A549 treated with ZK216348 at 1 μM for 4 hours (cell line): ENCODE measurements around the gene ZNF333. TPM values are rescaled to one million over a fixed set of nuclear protein-coding genes. Genes with fewer than 3 reads are reported as not detected.

Experiments
- total RNA-seq: library from RNA; stranded (reverse); fragments of 200-300 nt; extraction: Qiagen RNA extraction; gene quantifications from 5 replicates; pipeline ENCODE4 v1.2.3, GENCODE V29; 2022; ENCODE audit warnings: low read depth

Gene ZNF333
- 1.2 to 3.8 TPM (median 3.4 TPM) in 5 replicates for total RNA-seq

GRCh38 chr19:14689598-14690503 lies at the start of gene ZNF333:
TSS of gene ZNF333 (plus strand) at chr19:14690048. CDS start at chr19:14693492, 3,444 bp downstream.

GRCh38 chr19:14674764-14675163 lies 15.1 kb upstream of the ZNF333 start, which contains the start of gene ADGRE3:
TSS of gene ADGRE3 (minus strand) at chr19:14674844. CDS start at chr19:14674770, 74 bp downstream.

GRCh38 chr19:14778110-14778845 lies 88.4 kb downstream of the ZNF333 start, which contains the start of gene ADGRE2:
TSS of gene ADGRE2 (minus strand) at chr19:14778560. CDS start at chr19:14776756, 1,804 bp downstream.

Other genes with a start within 250 kb of the ZNF333 start
- 0.16 TPM in 1 of 5 replicates, not detected in the others for gene PTGER1, start 214.7 kb upstream of the ZNF333 start, total RNA-seq
- 69.8 to 141 TPM (median 139 TPM) in 5 replicates for gene GIPC1, start 193.9 kb upstream of the ZNF333 start, total RNA-seq
- 161 to 233 TPM (median 204 TPM) in 5 replicates for gene DNAJB1, start 171.7 kb upstream of the ZNF333 start, total RNA-seq
- gene TECR, start 160.5 kb upstream of the ZNF333 start, total RNA-seq, result 124 to 196 TPM (median 175 TPM) in 5 replicates
- 141 to 211 TPM (median 194 TPM) in 5 replicates for gene NDUFB7, start 118.0 kb upstream of the ZNF333 start, total RNA-seq
- gene CLEC17A, start 107.0 kb upstream of the ZNF333 start, total RNA-seq, result not detected in 5 replicates
- gene ADGRE3, start 15.2 kb upstream of the ZNF333 start, total RNA-seq, result not detected in 5 replicates
- 0.53 to 1.4 TPM (median 0.99 TPM) in 5 replicates for gene ADGRE2, start 88.5 kb downstream of the ZNF333 start, total RNA-seq
- gene OR7A5, start 145.1 kb downstream of the ZNF333 start, total RNA-seq, result not detected in 5 replicates
- gene OR7C1, start 145.1 kb downstream of the ZNF333 start, total RNA-seq, result not detected in 5 replicates
- gene OR7A10, start 158.9 kb downstream of the ZNF333 start, total RNA-seq, result not detected in 5 replicates
- not detected in 5 replicates for gene OR7A17, start 196.1 kb downstream of the ZNF333 start, total RNA-seq